CD14-positive monocyte (primary cell): Measurements from ENCODE around the gene LRP1B. TPM values are rescaled to one million over a fixed set of nuclear protein-coding genes. Genes with fewer than 3 reads are reported as not detected.

Experiments
- DNase-seq, 3 donors: peaks; one replicate each; pipeline ENCODE4 v3.0.0-alpha.2; 2011 to 2022
- H2AFZ ChIP-seq: 2 replicates; pipeline ENCODE4 v1.6.0; 2012; ENCODE audit warnings: mild to moderate bottlenecking, low read depth, low read length, inconsistent platforms; ENCODE audit not compliant: insufficient read depth, poor library complexity, severe bottlenecking
- H3K27ac ChIP-seq, 2 donors: 1 replicate in 1 of 2; 2 replicates in 1 of 2; pipeline ENCODE4 v1.5.1; 2012 to 2013; ENCODE audit warnings: low read length in 2 of 2, control low read depth in 1 of 2, inconsistent platforms in 1 of 2, low read depth in 1 of 2, mild to moderate bottlenecking in 1 of 2
- H3K27me3 ChIP-seq, 2 donors: one replicate each; pipeline versions ENCODE4 v1.6.0 to v1.6.1; 2011 to 2013; ENCODE audit warnings: low read length in 2 of 2; ENCODE audit not compliant: control insufficient read depth in 2 of 2, insufficient read depth in 2 of 2
- H3K36me3 ChIP-seq, 2 donors: replicated peaks in 1 of 2; 1 replicate in 1 of 2; 2 replicates in 1 of 2; pipeline versions ENCODE4 v1.5.1 to v1.6.1; 2012 to 2013; ENCODE audit warnings: low read length in 2 of 2, control low read depth in 1 of 2, inconsistent platforms in 1 of 2, mild to moderate bottlenecking in 1 of 2; ENCODE audit not compliant: insufficient read depth in 2 of 2, control insufficient read depth in 1 of 2
- H3K4me1 ChIP-seq, 2 donors: 1 replicate in 1 of 2; 2 replicates in 1 of 2; pipeline versions ENCODE4 v1.5.1 to v1.6.1; 2012 to 2013; ENCODE audit warnings: low read length in 2 of 2, control low read depth in 1 of 2, inconsistent platforms in 1 of 2, mild to moderate bottlenecking in 1 of 2, moderate library complexity in 1 of 2; ENCODE audit not compliant: insufficient read depth in 2 of 2, control insufficient read depth in 1 of 2
- H3K4me2 ChIP-seq: replicated peaks from 2 replicates; pipeline ENCODE3; 2012; ENCODE audit warnings: low read length, moderate library complexity, mild to moderate bottlenecking; ENCODE audit not compliant: poor library complexity, severe bottlenecking; ENCODE audit errors: extremely low read depth
- H3K4me3 ChIP-seq, 3 experiments: fragments of 200-600 bp in 1 of 3; sonication (generic) in 1 of 3; replicated peaks in 1 of 3; 1 replicate in 2 of 3; 2 replicates in 1 of 3; pipeline ENCODE4 v1.5.1; 2011 to 2013; ENCODE audit warnings: low read length in 3 of 3, mild to moderate bottlenecking in 3 of 3, control low read depth in 2 of 3, low read depth in 2 of 3, inconsistent platforms in 1 of 3, moderate library complexity in 1 of 3
- H3K79me2 ChIP-seq: 2 replicates; pipeline ENCODE4 v1.6.0; 2012; ENCODE audit warnings: mild to moderate bottlenecking, control low read depth, inconsistent platforms, low read length, moderate library complexity; ENCODE audit not compliant: insufficient read depth
- H3K9ac ChIP-seq: 2 replicates; pipeline ENCODE4 v1.6.0; 2017; ENCODE audit warnings: low read length, mild to moderate bottlenecking; ENCODE audit not compliant: insufficient read depth, poor library complexity, severe bottlenecking
- H3K9me3 ChIP-seq, 2 donors: replicated peaks in 1 of 2; 1 replicate in 1 of 2; 2 replicates in 1 of 2; pipeline versions ENCODE4 v1.5.1 to v1.6.1; 2012 to 2013; ENCODE audit warnings: low read length in 2 of 2, control low read depth in 1 of 2; ENCODE audit not compliant: control insufficient read depth in 1 of 2, insufficient read depth in 1 of 2
- H4K20me1 ChIP-seq: 2 replicates; pipeline ENCODE4 v1.6.0; 2012; ENCODE audit warnings: mild to moderate bottlenecking, low read length, control low read depth, moderate library complexity; ENCODE audit not compliant: insufficient read depth
- H3K27ac Mint-ChIP-seq, 7 donors: one replicate each; pipeline ENCODE4 v1.8.0; 2020; ENCODE audit warnings: mild to moderate bottlenecking in 7 of 7, mixed read lengths in 7 of 7, moderate library complexity in 6 of 7, inconsistent platforms in 2 of 7
- H3K27me3 Mint-ChIP-seq, 3 donors: one replicate each; pipeline ENCODE4 v1.8.0; 2021 to 2022; ENCODE audit warnings: low read depth in 3 of 3, mild to moderate bottlenecking in 3 of 3, mixed read lengths in 3 of 3, moderate library complexity in 3 of 3, inconsistent platforms in 1 of 3
- H3K36me3 Mint-ChIP-seq, 2 donors: one replicate each; pipeline ENCODE4 v1.8.0; 2020; ENCODE audit warnings: mixed read lengths in 2 of 2, inconsistent platforms in 1 of 2, mild to moderate bottlenecking in 1 of 2
- H3K4me1 Mint-ChIP-seq: one replicate; pipeline ENCODE4 v1.8.0; 2020; ENCODE audit warnings: mild to moderate bottlenecking, mixed read lengths
- H3K4me3 Mint-ChIP-seq, 2 donors: one replicate each; pipeline ENCODE4 v1.8.0; 2020; ENCODE audit warnings: mild to moderate bottlenecking in 2 of 2, mixed read lengths in 2 of 2, moderate library complexity in 1 of 2
- H3K9me3 Mint-ChIP-seq, 7 donors: one replicate each; pipeline ENCODE4 v1.8.0; 2020 to 2022; ENCODE audit warnings: mixed read lengths in 7 of 7, mild to moderate bottlenecking in 6 of 7, moderate library complexity in 6 of 7, inconsistent platforms in 2 of 7
- WGBS: methylation state at CpG from one replicate; pipeline ENCODE4 v1.1.5; 2013; ENCODE audit warnings: missing lambda C conversion rate; ENCODE audit not compliant: insufficient coverage; 5-methylcytosine and 5-hydroxymethylcytosine counted together
- intact Hi-C, 2 donors: fragments of 100-400 bp; cut with micrococcal nuclease; formaldehyde crosslinking; loops; one replicate each; pipeline versions ENCODE4 v1.15.0 to v1.15.1; 2023
- polyA plus RNA-seq, 3 donors: library from polyadenylated mRNA; depleted of rRNA in 1 of 3; unstranded in 2 of 3; stranded (reverse) in 1 of 3; fragments of 300-500 nt in 2 of 3; fragments of >200 nt in 1 of 3; fragmentation: Illumina TruSeq in 2 of 3; gene quantifications; 1 replicate in 2 of 3; 2 replicates in 1 of 3; pipeline ENCODE4 v1.2.3, GENCODE V29; 2012 to 2021
- TF ChIP-seq, protein P1 (sequence below): fragments of 200-600 bp; IDR thresholded peaks from one replicate; pipeline ENCODE4 v1.8.0; 2022; ENCODE audit warnings: antibody characterized with exemption, mild to moderate bottlenecking

Gene LRP1B
- polyA plus RNA-seq, 3 donors = not detected

DNA sequence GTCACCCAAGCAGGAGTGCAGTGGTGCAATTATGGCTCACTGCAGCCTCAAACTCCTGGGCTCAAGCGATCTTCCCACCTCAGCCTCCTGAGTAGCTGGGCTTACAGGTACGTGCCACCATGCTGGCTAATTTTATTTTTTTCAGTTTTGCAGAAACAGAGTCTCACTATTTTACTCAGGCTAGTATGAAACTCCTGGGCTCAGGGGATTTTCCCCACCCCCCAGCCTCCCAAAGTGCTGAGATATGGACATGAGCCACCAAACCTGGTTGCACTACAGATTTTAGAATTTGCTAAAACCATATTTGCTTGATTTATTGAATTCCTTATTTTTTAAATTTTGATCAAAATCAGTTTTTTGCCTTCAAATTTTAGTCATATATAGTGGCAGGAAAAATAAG, 1553.4 kb downstream of the LRP1B start:
- H3K36me3 ChIP-seq = no peaks in the 10 kb centered on the region
- Mint-ChIP-seq H3K9me3 (no peaks in the 10 kb centered on the region), H3K27me3 (peaks cover 0 to 2% (median 0%) of the 10 kb centered on the region in 3 donors), H3K4me1 (no peaks in the 10 kb centered on the region), H3K27ac (no peak overlapping the region), H3K4me3 (no peak overlapping the region), H3K36me3 (no peaks in the 10 kb centered on the region)
- H3K4me1 ChIP-seq = no peaks in the 10 kb centered on the region
- intact Hi-C loops = no loop called here
- no peak overlapping the region for H3K4me3 ChIP-seq
- H3K9me3 ChIP-seq = peaks cover 0 to 9% of the 10 kb centered on the region in 2 donors
- H3K4me2 ChIP-seq = no peak overlapping the region
- H4K20me1 ChIP-seq = no peaks in the 10 kb centered on the region
- H2AFZ ChIP-seq = no peak overlapping the region
- 100% methylated on average over 1 of the region's 2 CpGs for WGBS
- no peak for DNase-seq
- TF ChIP-seq, protein P1, sequence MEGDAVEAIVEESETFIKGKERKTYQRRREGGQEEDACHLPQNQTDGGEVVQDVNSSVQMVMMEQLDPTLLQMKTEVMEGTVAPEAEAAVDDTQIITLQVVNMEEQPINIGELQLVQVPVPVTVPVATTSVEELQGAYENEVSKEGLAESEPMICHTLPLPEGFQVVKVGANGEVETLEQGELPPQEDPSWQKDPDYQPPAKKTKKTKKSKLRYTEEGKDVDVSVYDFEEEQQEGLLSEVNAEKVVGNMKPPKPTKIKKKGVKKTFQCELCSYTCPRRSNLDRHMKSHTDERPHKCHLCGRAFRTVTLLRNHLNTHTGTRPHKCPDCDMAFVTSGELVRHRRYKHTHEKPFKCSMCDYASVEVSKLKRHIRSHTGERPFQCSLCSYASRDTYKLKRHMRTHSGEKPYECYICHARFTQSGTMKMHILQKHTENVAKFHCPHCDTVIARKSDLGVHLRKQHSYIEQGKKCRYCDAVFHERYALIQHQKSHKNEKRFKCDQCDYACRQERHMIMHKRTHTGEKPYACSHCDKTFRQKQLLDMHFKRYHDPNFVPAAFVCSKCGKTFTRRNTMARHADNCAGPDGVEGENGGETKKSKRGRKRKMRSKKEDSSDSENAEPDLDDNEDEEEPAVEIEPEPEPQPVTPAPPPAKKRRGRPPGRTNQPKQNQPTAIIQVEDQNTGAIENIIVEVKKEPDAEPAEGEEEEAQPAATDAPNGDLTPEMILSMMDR = no peak
- no peak overlapping the region for H3K9ac ChIP-seq
- no peaks in the 10 kb centered on the region for H3K27me3 ChIP-seq
- no peak overlapping the region for H3K27ac ChIP-seq
- no peaks in the 10 kb centered on the region for H3K79me2 ChIP-seq

DNA sequence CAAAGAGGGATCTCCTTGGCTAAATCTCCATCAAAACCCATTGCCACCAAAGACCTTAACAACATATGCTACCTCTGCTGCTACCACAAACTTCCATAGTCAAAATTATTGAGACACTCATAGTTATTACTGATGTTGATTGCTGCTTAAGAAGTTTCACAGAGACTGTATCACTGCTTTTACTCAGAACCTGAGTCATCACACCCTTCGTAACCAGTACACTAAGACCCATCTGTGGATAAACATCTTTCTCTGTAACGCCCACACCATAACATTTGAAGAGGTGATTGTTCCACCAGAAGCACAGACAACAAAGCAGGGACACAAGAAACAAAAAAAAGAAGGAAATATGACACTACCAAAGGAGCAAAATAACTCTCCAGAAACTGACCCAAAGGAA, 1563.1 kb downstream of the LRP1B start:
- Mint-ChIP-seq H3K9me3 (peaks cover 0 to 12% (median 2%) of the 10 kb centered on the region in 7 donors), H3K4me1 (no peaks in the 10 kb centered on the region), H3K36me3 (no peaks in the 10 kb centered on the region), H3K4me3 (no peak overlapping the region), H3K27me3 (no peaks in the 10 kb centered on the region), H3K27ac (no peak overlapping the region)
- Histone ChIP-seq H3K27ac (no peak overlapping the region), H3K36me3 (no peaks in the 10 kb centered on the region), H3K9ac (no peak overlapping the region), H3K4me2 (no peak overlapping the region), H2AFZ (no peak overlapping the region), H3K79me2 (no peaks in the 10 kb centered on the region), H4K20me1 (no peaks in the 10 kb centered on the region), H3K27me3 (no peaks in the 10 kb centered on the region), H3K4me1 (no peaks in the 10 kb centered on the region), H3K4me3 (no peak overlapping the region), H3K9me3 (peaks cover 0 to 17% of the 10 kb centered on the region in 2 donors)
- DNase-seq = no peak
- TF ChIP-seq, protein P1 = no peak
- intact Hi-C loops = no loop called here
- WGBS = no CpG with 5 or more reads among the region's 2 CpGs
